ENCODE measurements around the gene CRYBB2. TPM values are rescaled to one million over a fixed set of nuclear protein-coding genes. Genes with fewer than 3 reads are reported as not detected.
A peak's percentile ranks its signal among the peaks of the same experiment; 100 is the strongest.

CRYBB2 gene
- total RNA-seq, 2 experiments from 2014 or later, result 0.45 TPM; not detected in 1

GRCh38 chr22:25183949-25184619, 35.4 kb upstream of the CRYBB2 start:
- Mint-ChIP-seq H3K9me3 (peaks cover 7% of the 10 kb centered on the region), H3K4me1 (no peaks in the 10 kb centered on the region), H3K4me3 (no peak overlapping the region), H3K36me3 (ENCODE audit: low read depth) (peaks cover 28% of the 10 kb centered on the region), H3K27me3 (no peaks in the 10 kb centered on the region), H3K27ac (no peak overlapping the region)
- CTCF ChIA-PET, result interaction anchor here (0.5 to 1.1 kb wide), 2 partner anchors 18 to 127 kb away, joined by 3 to 4 read pairs; no protein-coding TSS in a partner anchor
- DNase-seq, result no peak
- POLR2A ChIA-PET, result no interaction called here

DNA sequence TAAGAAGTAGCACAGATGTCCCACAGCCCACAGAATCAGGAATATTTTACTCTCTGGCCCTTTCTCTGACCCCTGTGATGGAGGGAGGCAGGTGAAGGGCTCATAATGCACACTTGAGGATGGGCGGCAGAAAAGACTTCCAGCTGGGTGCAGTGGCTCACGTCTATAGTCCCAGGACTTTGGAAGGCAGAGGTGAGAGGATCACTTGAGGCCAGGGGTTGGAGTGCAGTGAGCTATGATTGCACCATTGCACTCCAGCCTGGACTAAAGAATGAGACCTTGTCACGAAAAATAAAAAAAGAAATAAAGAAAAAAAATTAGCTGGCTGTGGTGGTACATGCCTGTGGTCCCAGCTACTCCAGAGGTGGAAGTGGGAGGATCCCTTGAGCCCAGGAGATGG, 33.3 kb upstream of the CRYBB2 start:
- Mint-ChIP-seq H3K4me1 (no peaks in the 10 kb centered on the region), H3K9me3 (no peaks in the 10 kb centered on the region), H3K4me3 (no peak overlapping the region), H3K36me3 (ENCODE audit: low read depth) (peaks cover 13% of the 10 kb centered on the region), H3K27me3 (no peaks in the 10 kb centered on the region), H3K27ac (no peak overlapping the region)
- CTCF ChIA-PET, result interaction anchor here (0.9 kb wide), 1 partner anchor 16 kb away, joined by 3 read pairs; no protein-coding TSS in a partner anchor
- POLR2A ChIA-PET, result no interaction called here
- DNase-seq, result no peak

GRCh38 chr22:25187469-25187868, 32.0 kb upstream of the CRYBB2 start:
- POLR2A ChIA-PET, result no interaction called here
- DNase-seq, result no peak
- Mint-ChIP-seq H3K27ac (no peak overlapping the region), H3K9me3 (no peaks in the 10 kb centered on the region), H3K4me3 (no peak overlapping the region), H3K27me3 (no peaks in the 10 kb centered on the region), H3K36me3 (ENCODE audit: low read depth) (peaks cover 11% of the 10 kb centered on the region), H3K4me1 (no peaks in the 10 kb centered on the region)
- CTCF ChIA-PET, result no interaction called here

- POLR2A ChIA-PET, result interaction anchor here (0.5 kb wide), 1 partner anchor 41 kb away, joined by 3 read pairs; no protein-coding TSS in a partner anchor
- H3K4me1 Mint-ChIP-seq, result no peaks in the 10 kb centered on the region
- CTCF ChIA-PET, result interaction anchor here (1.1 kb wide), 1 partner anchor 42 kb away, joined by 3 read pairs; no protein-coding TSS in a partner anchor
- no peak for DNase-seq
- H3K27ac Mint-ChIP-seq, result no peak overlapping the region
- no peaks in the 10 kb centered on the region for H3K9me3 Mint-ChIP-seq
- H3K4me3 Mint-ChIP-seq, result no peak overlapping the region
- no peaks in the 10 kb centered on the region for H3K27me3 Mint-ChIP-seq
- peaks cover 21% of the 10 kb centered on the region for H3K36me3 Mint-ChIP-seq (ENCODE audit: low read depth)
Observed at GRCh38 chr22:25192406-25192805, 27.0 kb upstream of the CRYBB2 start.

GRCh38 chr22:25193130-25193529, 26.3 kb upstream of the CRYBB2 start:
- Mint-ChIP-seq H3K36me3 (ENCODE audit: low read depth) (peaks cover 20% of the 10 kb centered on the region), H3K4me1 (no peaks in the 10 kb centered on the region), H3K4me3 (no peak overlapping the region), H3K27me3 (no peaks in the 10 kb centered on the region), H3K9me3 (no peaks in the 10 kb centered on the region), H3K27ac (no peak overlapping the region)
- no peak for DNase-seq
- ChIA-PET POLR2A (interaction anchor here (0.5 kb wide), 1 partner anchor 42 kb away, joined by 3 read pairs; no protein-coding TSS in a partner anchor), CTCF (interaction anchor here (1.1 kb wide), 1 partner anchor 43 kb away, joined by 3 read pairs; no protein-coding TSS in a partner anchor)

GRCh38 chr22:25193548-25193947, 25.9 kb upstream of the CRYBB2 start:
- POLR2A ChIA-PET, result no interaction called here
- no peak overlapping the region for H3K27ac Mint-ChIP-seq
- H3K4me1 Mint-ChIP-seq, result no peaks in the 10 kb centered on the region
- CTCF ChIA-PET, result interaction anchor here (1.1 kb wide), 1 partner anchor 44 kb away, joined by 3 read pairs; no protein-coding TSS in a partner anchor
- no peak overlapping the region for H3K4me3 Mint-ChIP-seq
- H3K36me3 Mint-ChIP-seq (ENCODE audit: low read depth), result peaks cover 20% of the 10 kb centered on the region
- H3K9me3 Mint-ChIP-seq, result no peaks in the 10 kb centered on the region
- H3K27me3 Mint-ChIP-seq, result no peaks in the 10 kb centered on the region
- no peak for DNase-seq

DNA sequence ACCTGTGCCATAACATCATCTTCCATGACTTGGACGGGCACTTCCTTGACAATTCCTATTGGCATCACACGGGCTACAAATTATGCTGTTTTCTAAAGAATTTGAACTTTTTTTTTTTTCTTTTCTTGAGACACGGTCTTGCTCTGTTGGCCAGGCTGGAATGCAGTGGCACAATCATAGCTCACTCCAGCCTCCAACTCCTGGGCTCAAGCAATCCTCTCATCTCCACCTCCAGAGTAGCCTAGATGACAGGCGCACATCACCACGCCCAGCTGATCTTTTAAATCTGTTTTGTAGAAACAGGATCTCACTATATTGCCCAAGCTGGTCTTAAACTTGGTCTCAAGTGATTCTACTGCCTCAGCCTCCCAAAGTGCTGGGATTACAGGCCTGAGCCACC, 23.1 kb upstream of the CRYBB2 start:
- CTCF ChIA-PET, result no interaction called here
- POLR2A ChIA-PET, result no interaction called here
- DNase-seq, result no peak
- Mint-ChIP-seq H3K4me3 (no peak overlapping the region), H3K27ac (no peak overlapping the region), H3K27me3 (no peaks in the 10 kb centered on the region), H3K4me1 (peaks cover 6% of the 10 kb centered on the region), H3K36me3 (ENCODE audit: low read depth) (peaks cover 20% of the 10 kb centered on the region), H3K9me3 (no peaks in the 10 kb centered on the region)

GRCh38 chr22:25197340-25197739, 22.1 kb upstream of the CRYBB2 start:
- no peak for DNase-seq
- ChIA-PET POLR2A (no interaction called here), CTCF (no interaction called here)
- Mint-ChIP-seq H3K9me3 (no peaks in the 10 kb centered on the region), H3K36me3 (ENCODE audit: low read depth) (peaks cover 18% of the 10 kb centered on the region), H3K27ac (no peak overlapping the region), H3K27me3 (no peaks in the 10 kb centered on the region), H3K4me3 (no peak overlapping the region), H3K4me1 (peaks cover 9% of the 10 kb centered on the region)

- no peaks in the 10 kb centered on the region for H3K9me3 Mint-ChIP-seq
- H3K36me3 Mint-ChIP-seq (ENCODE audit: low read depth), result peaks cover 4% of the 10 kb centered on the region
- ChIA-PET POLR2A (no interaction called here), CTCF (no interaction called here)
- no peaks in the 10 kb centered on the region for H3K27me3 Mint-ChIP-seq
- H3K4me3 Mint-ChIP-seq, result no peak within 1 kb of the TSS
- no peak for DNase-seq
- peaks cover 9% of the 10 kb centered on the region for H3K4me1 Mint-ChIP-seq
- H3K27ac Mint-ChIP-seq, result no peak within 1 kb of the TSS
Observed at GRCh38 chr22:25199731-25200520, 19.5 kb upstream of the CRYBB2 start, which contains the start of gene CRYBB3. Gene CRYBB3 (plus strand): TSS chr22:25199858. CDS start chr22:25201397, 1,539 bp downstream.

DNA sequence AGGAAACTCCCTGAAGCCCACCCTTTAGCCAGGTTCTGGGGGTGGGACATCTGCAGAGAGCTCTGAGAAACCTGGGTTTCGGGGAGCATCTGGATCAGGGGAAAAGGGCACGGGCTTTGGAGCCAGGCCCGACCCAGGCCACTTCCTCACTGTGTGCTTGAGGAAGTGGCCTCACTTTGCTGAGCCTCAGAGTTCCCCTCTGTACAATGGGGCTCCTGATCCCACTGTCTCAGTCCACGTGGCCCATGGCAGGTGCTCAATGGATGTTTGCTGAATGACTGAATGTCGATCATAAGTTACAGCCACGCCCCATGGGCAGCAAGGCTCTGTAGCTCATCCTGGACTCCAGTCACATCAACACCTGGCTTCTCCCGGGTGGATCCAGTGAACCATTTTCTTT, 18.5 kb upstream of the CRYBB2 start:
- Mint-ChIP-seq H3K4me1 (peaks cover 9% of the 10 kb centered on the region), H3K27ac (no peak overlapping the region), H3K9me3 (no peaks in the 10 kb centered on the region), H3K36me3 (ENCODE audit: low read depth) (no peaks in the 10 kb centered on the region), H3K27me3 (no peaks in the 10 kb centered on the region), H3K4me3 (no peak overlapping the region)
- ChIA-PET POLR2A (no interaction called here), CTCF (interaction anchor here (1.2 to 1.5 kb wide), 2 partner anchors 16 to 133 kb away, joined by 3 to 5 read pairs; no protein-coding TSS in a partner anchor)
- no peak for DNase-seq

DNA sequence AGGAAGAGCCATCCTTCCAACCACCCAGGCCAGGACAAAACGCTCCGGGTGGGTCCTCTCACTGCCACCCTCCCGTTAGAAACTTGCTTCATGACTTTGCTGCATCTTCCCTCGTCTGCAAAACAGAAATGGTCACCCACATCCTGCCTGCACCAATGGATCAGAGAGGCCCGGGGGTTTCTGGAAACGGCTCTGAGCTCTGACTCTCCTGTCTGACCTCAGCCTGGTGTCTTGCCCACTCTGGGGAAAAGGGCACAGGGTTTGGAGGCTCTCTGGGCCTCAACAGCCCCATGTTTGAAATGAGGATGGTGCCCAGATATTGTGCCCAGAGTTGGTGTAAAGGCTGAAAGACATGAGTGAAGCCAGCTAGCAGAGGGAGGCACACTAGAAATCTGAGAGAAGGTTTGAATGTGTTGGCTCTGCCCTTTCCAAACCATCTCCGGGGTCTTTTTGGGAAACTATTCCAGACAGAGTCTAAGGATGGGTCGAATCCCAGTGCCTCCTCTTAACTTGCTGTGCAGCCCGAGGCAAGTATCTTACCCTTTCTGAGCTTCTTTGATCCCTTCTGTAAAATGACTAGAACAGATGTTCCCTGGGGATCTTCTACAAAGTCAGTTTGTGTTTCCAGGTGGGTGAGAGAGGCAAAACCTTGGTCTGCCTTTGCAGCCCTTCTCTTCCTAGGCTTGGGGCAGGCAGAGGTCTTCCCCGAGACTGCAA, 17.7 kb upstream of the CRYBB2 start:
- no peaks in the 10 kb centered on the region for H3K36me3 Mint-ChIP-seq (ENCODE audit: low read depth)
- H3K9me3 Mint-ChIP-seq, result no peaks in the 10 kb centered on the region
- DNase-seq, result no peak
- peaks cover 9% of the 10 kb centered on the region for H3K4me1 Mint-ChIP-seq
- H3K27me3 Mint-ChIP-seq, result no peaks in the 10 kb centered on the region
- ChIA-PET POLR2A (no interaction called here), CTCF (interaction anchor here (0.5 to 1.5 kb wide), 11 partner anchors 9 to 1162 kb away, joined by 3 to 7 read pairs (median 3); no protein-coding TSS in a partner anchor)
- H3K4me3 Mint-ChIP-seq, result no peak overlapping the region
- no peak overlapping the region for H3K27ac Mint-ChIP-seq

DNA sequence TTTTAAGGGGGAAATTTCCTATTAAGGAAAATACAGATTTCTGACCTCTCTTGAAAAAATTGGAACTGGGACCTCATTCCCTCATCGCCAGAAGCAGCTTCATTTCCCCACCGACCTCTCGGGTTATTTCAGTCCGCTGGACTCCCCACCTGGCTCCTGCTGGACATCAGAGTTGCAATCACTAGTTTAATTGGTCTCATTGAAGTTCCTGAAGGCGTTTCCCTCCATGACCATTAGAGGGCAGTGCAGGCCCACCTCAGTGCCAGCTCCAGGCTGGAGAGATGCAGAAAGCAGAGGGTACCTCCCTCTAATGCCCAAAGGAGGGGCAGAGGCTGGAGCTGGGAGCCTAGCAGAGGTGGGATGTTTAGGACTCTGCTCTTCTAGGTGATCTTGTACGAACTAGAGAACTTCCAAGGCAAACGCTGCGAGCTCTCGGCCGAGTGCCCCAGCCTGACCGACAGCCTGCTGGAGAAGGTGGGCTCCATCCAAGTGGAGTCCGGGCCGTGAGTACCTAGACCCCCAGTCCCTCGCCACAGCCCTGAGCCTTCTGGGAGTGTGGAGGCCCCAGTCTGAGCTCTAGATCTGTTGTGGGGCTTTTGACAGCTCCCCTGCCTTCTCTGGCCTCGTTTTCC, 17.0 kb upstream of the CRYBB2 start:
- Mint-ChIP-seq H3K4me3 (no peak overlapping the region), H3K27ac (no peak overlapping the region), H3K36me3 (ENCODE audit: low read depth) (no peaks in the 10 kb centered on the region), H3K4me1 (peaks cover 9% of the 10 kb centered on the region), H3K27me3 (no peaks in the 10 kb centered on the region), H3K9me3 (no peaks in the 10 kb centered on the region)
- DNase-seq, result peak; percentile 63
- ChIA-PET CTCF (interaction anchor here (0.5 to 1.5 kb wide), 11 partner anchors 8 to 1162 kb away, joined by 3 to 7 read pairs (median 3); no protein-coding TSS in a partner anchor), POLR2A (no interaction called here)

Data from activated CD4-positive, alpha-beta T cell treated with anti-CD3 and anti-CD28 coated beads, Interleukin-2, amount 10 ng/mL, durations not matched to agents 7 days and 5 days (primary cell).